A549 (cell line): ENCODE measurements around the gene NGB. TPM values are rescaled to one million over a fixed set of nuclear protein-coding genes. Genes with fewer than 3 reads are reported as not detected.
A peak's percentile ranks its signal among the peaks of the same experiment; 100 is the strongest.

Experiments used
- ATAC-seq, 2 experiments: fragments of 200-7000 bp in 1 of 2; fragments of >200 bp in 1 of 2; cut with Nextera tagmentation in 1 of 2; cut with Tn5 transposase in 1 of 2; 3 replicates each; pipeline versions ENCODE4 v1.8.0 to v1.9.1; 2018 to 2020; ENCODE audit warnings: mild to moderate bottlenecking in 1 of 2, moderate library complexity in 1 of 2
- CTCF ChIA-PET: fragments of 300-600 bp; sonication (Branson Sonifier 250); formaldehyde crosslinking; extraction: SDS; loops from one replicate; lab custom pipeline; 2021; ENCODE audit warnings: antibody characterized with exemption, inconsistent platforms; lab: Yijun Ruan, JAX
- POLR2A ChIA-PET: fragments of 350-600 bp; formaldehyde crosslinking; extraction: SDS; loops from one replicate; lab custom pipeline; 2021; ENCODE audit warnings: antibody characterized with exemption, inconsistent platforms; lab: Yijun Ruan, JAX
- DNase-seq, 2 experiments: peaks; one replicate each; pipeline versions ENCODE4 v3.0.0 to v3.0.0-alpha.2; 2011 to 2016; ENCODE audit warnings: low read depth in 1 of 2, low spot score in 1 of 2
- FAIRE-seq: peaks from 2 replicates; lab custom pipeline; 2011; peaks lifted over from hg19 to GRCh38; lab: Jason Lieb, UNC
- H3K27ac ChIP-seq, 2 experiments: fragments of >200 bp; sonication (Bioruptor Twin); formaldehyde crosslinking; 3 replicates each; pipeline ENCODE4 v1.5.1; 2016 to 2017
- H3K4me1 ChIP-seq: fragments of >200 bp; sonication (Bioruptor Twin); formaldehyde crosslinking; 3 replicates; pipeline ENCODE4 v1.6.1; 2016
- H3K4me2 ChIP-seq: fragments of >200 bp; sonication (Bioruptor Twin); formaldehyde crosslinking; 3 replicates; pipeline ENCODE4 v1.6.1; 2016
- H3K4me3 ChIP-seq: fragments of >200 bp; sonication (Bioruptor Twin); formaldehyde crosslinking; 3 replicates; pipeline ENCODE4 v1.5.1; 2016
- H3K9me3 ChIP-seq: fragments of >200 bp; sonication (Bioruptor Twin); formaldehyde crosslinking; 3 replicates; pipeline ENCODE4 v1.6.1; 2016
- CBX8 ChIP-seq: fragments of 200-600 bp; sonication (generic); IDR thresholded peaks from 2 replicates; pipeline ENCODE4 v1.6.1; 2016
- EP300 ChIP-seq, 2 experiments: fragments of >200 bp; sonication (Bioruptor Twin); formaldehyde crosslinking; IDR thresholded peaks; 2 replicates in 1 of 2; 3 replicates in 1 of 2; pipeline ENCODE4 v1.6.1; 2016 to 2017
- FOSB ChIP-seq: fragments of 250-450 bp; sonication (Bioruptor Pico); IDR thresholded peaks from 2 replicates; pipeline ENCODE4 v1.5.0; 2020; ENCODE audit warnings: mild to moderate bottlenecking, moderate library complexity
- FOSL2 ChIP-seq, 2 experiments: fragments of 450-650 bp in 1 of 2; fragments of >200 bp in 1 of 2; sonication (Bioruptor Twin) in 1 of 2; formaldehyde crosslinking; IDR thresholded peaks; 2 replicates each; pipeline versions ENCODE4 v1.5.0 to v1.6.1; 2016 to 2020; ENCODE audit warnings: mild to moderate bottlenecking in 1 of 2, moderate library complexity in 1 of 2
- FOXS1 ChIP-seq: fragments of 250-450 bp; sonication (Bioruptor Pico); IDR thresholded peaks from 2 replicates; pipeline ENCODE4 v1.5.0; 2020; ENCODE audit warnings: mild to moderate bottlenecking, moderate library complexity
- HDAC2 ChIP-seq: fragments of 200-600 bp; sonication (generic); IDR thresholded peaks from 2 replicates; pipeline ENCODE4 v1.6.1; 2016
- HOXB13 ChIP-seq: fragments of 250-450 bp; sonication (Bioruptor Pico); IDR thresholded peaks from 2 replicates; pipeline ENCODE4 v1.5.0; 2020; ENCODE audit warnings: low read depth, mild to moderate bottlenecking, moderate library complexity
- JUN ChIP-seq, 2 experiments: fragments of >200 bp; sonication (Bioruptor Twin); formaldehyde crosslinking; IDR thresholded peaks; 2 replicates in 1 of 2; 3 replicates in 1 of 2; pipeline ENCODE4 v1.6.1; 2016 to 2017
- JUNB ChIP-seq: fragments of >200 bp; sonication (Bioruptor Twin); formaldehyde crosslinking; IDR thresholded peaks from 2 replicates; pipeline ENCODE4 v1.6.1; 2016
- KDM1A ChIP-seq: fragments of 200-600 bp; sonication (generic); IDR thresholded peaks from 2 replicates; pipeline ENCODE4 v1.6.1; 2016; ENCODE audit warnings: low read depth, mild to moderate bottlenecking
- NPAS2 ChIP-seq: fragments of 250-450 bp; sonication (Bioruptor Pico); IDR thresholded peaks from 2 replicates; pipeline ENCODE4 v1.8.0; 2022; ENCODE audit warnings: mild to moderate bottlenecking, moderate library complexity, borderline replicate concordance
- PHF8 ChIP-seq: fragments of 200-600 bp; sonication (generic); IDR thresholded peaks from 2 replicates; pipeline ENCODE4 v1.6.1; 2016; ENCODE audit warnings: low read depth, mild to moderate bottlenecking, antibody characterized with exemption, moderate library complexity, borderline replicate concordance
- RCOR1 ChIP-seq: fragments of 150-350 bp; IDR thresholded peaks from 2 replicates; pipeline ENCODE4 v1.6.1; 2014; ENCODE audit warnings: antibody characterized with exemption, low read length, low read depth
- RNF2 ChIP-seq: fragments of 200-600 bp; sonication (generic); IDR thresholded peaks from 2 replicates; pipeline ENCODE4 v1.6.1; 2016; ENCODE audit warnings: low read depth, mild to moderate bottlenecking, antibody characterized with exemption, moderate library complexity, borderline replicate concordance
- SMC3 ChIP-seq: fragments of >200 bp; sonication (Bioruptor Twin); formaldehyde crosslinking; IDR thresholded peaks from 3 replicates; pipeline ENCODE4 v1.6.1; 2018; ENCODE audit warnings: inconsistent platforms
- TFCP2L1 ChIP-seq: fragments of 250-450 bp; sonication (Bioruptor Pico); IDR thresholded peaks from 2 replicates; pipeline ENCODE4 v1.5.0; 2021; ENCODE audit warnings: mild to moderate bottlenecking
- TP53 ChIP-seq: fragments of 250-450 bp; sonication (Bioruptor Pico); IDR thresholded peaks from 2 replicates; pipeline ENCODE4 v1.5.0; 2021; ENCODE audit warnings: mild to moderate bottlenecking, moderate library complexity
- ZFP36 ChIP-seq: fragments of 450-650 bp; IDR thresholded peaks from 2 replicates; pipeline ENCODE4 v1.6.1; 2014; ENCODE audit warnings: borderline replicate concordance; ENCODE audit not compliant: partially characterized antibody
- ZNF302 ChIP-seq: fragments of 250-450 bp; sonication (Bioruptor Pico); IDR thresholded peaks from 2 replicates; pipeline ENCODE4 v1.9.0; 2021; ENCODE audit warnings: inconsistent platforms, mild to moderate bottlenecking, moderate library complexity
- WGBS: methylation state at CpG from one replicate; pipeline ENCODE4 v1.1.6; 2017; ENCODE audit errors: missing lambda C conversion rate; 5-methylcytosine and 5-hydroxymethylcytosine counted together
- polyA plus RNA-seq, 4 experiments: library from polyadenylated mRNA; depleted of rRNA in 3 of 4; stranded (reverse); fragments of >200 nt; fragmentation: RNase III in 1 of 4; extraction: RNeasy Plus Mini Kit Qiagen cat#74134 plus additional on column Dnase treatment in 1 of 4; gene quantifications; 2 replicates in 3 of 4; 3 replicates in 1 of 4; pipeline ENCODE4 v1.2.3, GENCODE V29; 2011 to 2017
- TF ChIP-seq, protein P1 (sequence below): fragments of >200 bp; sonication (Bioruptor Twin); formaldehyde crosslinking; IDR thresholded peaks from 3 replicates; pipeline ENCODE4 v1.6.1; 2016
- TF ChIP-seq, protein P2 (sequence below): fragments of 250-450 bp; sonication (Bioruptor Pico); IDR thresholded peaks from 2 replicates; pipeline ENCODE4 v1.5.0; 2021; ENCODE audit warnings: mild to moderate bottlenecking, moderate library complexity, borderline replicate concordance
- TF ChIP-seq, protein P3 (sequence below): IDR thresholded peaks from 2 replicates; pipeline ENCODE4 v1.6.1; 2012
- TF ChIP-seq, protein P4 (sequence below): IDR thresholded peaks from 2 replicates; pipeline ENCODE4 v1.6.1; 2012; ENCODE audit warnings: low read depth, borderline replicate concordance
- TF ChIP-seq, protein P5 (sequence below): fragments of >200 bp; sonication (Bioruptor Twin); formaldehyde crosslinking; IDR thresholded peaks from 2 replicates; pipeline ENCODE4 v1.6.1; 2016

NGB gene
- polyA plus RNA-seq, 2 of the 4 experiments (the other 2 are of a cell fraction): not detected

DNA sequence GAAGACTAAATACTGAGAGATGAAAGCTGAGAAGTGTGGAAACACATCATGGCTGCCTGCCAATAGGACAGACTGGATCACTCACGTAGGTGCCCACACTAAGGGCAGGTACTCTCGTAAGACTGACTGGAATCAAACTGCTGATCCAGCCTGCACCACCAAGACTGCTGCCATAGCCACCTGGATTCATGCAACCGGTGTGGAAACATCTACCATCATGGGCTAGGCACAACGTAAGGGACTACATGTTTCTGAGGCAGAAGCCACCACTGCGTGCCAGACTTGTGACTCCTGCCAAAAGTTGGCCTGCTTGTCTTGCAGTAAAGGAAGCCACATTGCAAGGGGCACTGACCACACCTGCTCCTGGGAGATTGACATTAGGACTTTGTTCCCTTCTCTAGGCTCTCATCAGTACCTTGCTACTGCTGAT is 45.9 kb upstream of the NGB start:
- ChIA-PET POLR2A (interaction anchor here (1.6 kb wide), 2 partner anchors 14 to 16 kb away, joined by 4 to 12 read pairs; no protein-coding TSS in a partner anchor), CTCF (interaction anchor here (0.6 to 11.3 kb wide), 19 partner anchors 9 to 448 kb away, joined by 3 to 622 read pairs (median 6); partner anchors contain the start of genes SAMD15, TMED8, TMEM63C and ZDHHC22)
- 76% methylated on average over 5 of the region's 5 CpGs for WGBS
- H3K4me2 ChIP-seq: no peak overlapping the region
- no peak for DNase-seq
- peaks cover 57% of the 10 kb centered on the region for H3K4me1 ChIP-seq
- FAIRE-seq: no peak
- H3K4me3 ChIP-seq: no peak overlapping the region
- H3K9me3 ChIP-seq: no peaks in the 10 kb centered on the region
- ATAC-seq: no peak
- TF ChIP-seq PHF8 (no peak), HOXB13 (no peak), NPAS2 (CRISPR knock-in tag) (no peak), FOXS1 (no peak)
- TF ChIP-seq, protein P1, sequence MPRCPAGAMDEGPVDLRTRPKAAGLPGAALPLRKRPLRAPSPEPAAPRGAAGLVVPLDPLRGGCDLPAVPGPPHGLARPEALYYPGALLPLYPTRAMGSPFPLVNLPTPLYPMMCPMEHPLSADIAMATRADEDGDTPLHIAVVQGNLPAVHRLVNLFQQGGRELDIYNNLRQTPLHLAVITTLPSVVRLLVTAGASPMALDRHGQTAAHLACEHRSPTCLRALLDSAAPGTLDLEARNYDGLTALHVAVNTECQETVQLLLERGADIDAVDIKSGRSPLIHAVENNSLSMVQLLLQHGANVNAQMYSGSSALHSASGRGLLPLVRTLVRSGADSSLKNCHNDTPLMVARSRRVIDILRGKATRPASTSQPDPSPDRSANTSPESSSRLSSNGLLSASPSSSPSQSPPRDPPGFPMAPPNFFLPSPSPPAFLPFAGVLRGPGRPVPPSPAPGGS: no peak
- H3K27ac ChIP-seq: 0 out of 6 replicates have a peak overlapping the region, but pooled peaks of 1 of the 2 experiments have one; percentile 20

DNA sequence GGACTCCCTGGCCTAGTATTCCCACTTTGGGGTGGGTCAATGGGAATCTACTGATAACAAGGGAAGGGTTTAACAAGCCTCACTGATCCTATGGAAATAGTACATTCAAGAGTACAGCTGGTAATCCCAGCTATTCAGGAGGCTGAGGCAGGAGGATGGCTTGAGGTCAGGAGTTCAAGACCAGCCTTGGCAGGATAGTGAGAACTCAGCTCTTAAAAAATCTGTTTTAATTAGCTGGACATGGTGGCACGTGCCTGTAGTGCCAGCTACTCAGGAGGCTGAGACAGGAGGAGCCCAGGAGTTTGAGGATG is 45.1 kb upstream of the NGB start:
- ChIA-PET CTCF (interaction anchor here (0.7 to 11.3 kb wide), 44 partner anchors 10 to 447 kb away, joined by 3 to 622 read pairs (median 4); partner anchors contain the start of genes SAMD15, TMED8, TMEM63C and ZDHHC22), POLR2A (interaction anchor here (0.7 to 1.6 kb wide), 4 partner anchors 13 to 391 kb away, joined by 3 to 12 read pairs (median 5); no protein-coding TSS in a partner anchor)
- TF ChIP-seq ZNF302 (CRISPR knock-in tag) (no peak), TFCP2L1 (CRISPR knock-in tag) (no peak), TP53 (CRISPR knock-in tag) (no peak), JUN (IDR thresholded peaks at IDR 0.05) (no peak), RCOR1 (no peak)
- FAIRE-seq (no peak), DNase-seq (no peak), ATAC-seq (no peak)
- Histone ChIP-seq H3K4me3 (no peak overlapping the region), H3K4me2 (no peak overlapping the region; the same call in 1 of the 3 replicates), H3K27ac (peak overlapping the region in 1 of 2 experiments; percentile 73; a peak in 1 of 6 replicates), H3K9me3 (no peaks in the 10 kb centered on the region), H3K4me1 (peaks cover 62% of the 10 kb centered on the region)
- 7% methylated on average over 1 of the region's 1 CpG for WGBS

DNA sequence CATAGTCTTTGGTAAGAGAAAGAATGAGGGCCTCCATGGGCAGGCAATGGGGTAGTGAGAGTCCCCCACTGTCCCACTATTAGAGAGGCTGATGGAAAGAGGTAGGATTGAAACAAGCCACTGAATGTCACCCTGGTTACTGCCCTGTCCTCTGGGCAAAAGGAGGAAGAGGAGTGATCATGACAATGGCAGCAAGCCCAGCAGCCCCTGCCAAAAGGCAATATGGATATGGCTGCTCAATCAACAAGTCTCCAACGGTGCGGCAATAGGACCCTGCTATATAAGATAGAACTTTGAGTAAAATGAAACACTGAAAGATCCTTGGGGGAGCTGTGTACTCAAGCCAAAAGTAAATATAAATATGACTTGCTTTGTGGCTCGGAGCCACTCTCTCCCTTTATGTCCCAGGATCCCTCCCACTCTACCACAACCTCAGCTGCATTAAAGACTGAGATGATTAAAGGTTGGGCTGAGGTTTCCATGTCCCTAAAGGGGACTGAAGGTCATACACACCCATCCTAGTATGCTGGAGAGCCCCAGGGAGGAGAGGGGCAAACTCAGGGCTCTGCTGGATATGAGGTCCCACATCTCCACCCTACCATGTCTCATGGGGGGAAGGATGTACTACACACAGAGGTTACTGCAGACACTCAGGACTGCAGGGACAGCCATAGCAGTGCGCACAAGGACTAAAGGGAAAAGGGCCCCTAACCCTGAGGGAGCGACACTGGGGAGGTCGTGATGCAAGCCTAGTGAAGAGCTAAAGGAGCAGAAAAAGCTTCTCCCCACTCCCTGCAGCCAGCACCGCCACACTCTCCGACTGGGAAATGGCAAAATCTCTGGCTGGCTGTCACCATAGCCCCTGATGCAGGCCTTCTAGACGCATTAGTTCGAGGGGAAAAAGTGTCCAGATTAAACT is 43.8 kb upstream of the NGB start:
- ATAC-seq: peak in 1 of 2 experiments; percentile 9; a peak in 3 of 6 replicates
- H3K4me2 ChIP-seq: peak overlapping the region; percentile 71
- peaks cover 62% of the 10 kb centered on the region for H3K4me1 ChIP-seq

More for the DNA sequence above, 43.8 kb upstream of the NGB start:
- POLR2A ChIA-PET: interaction anchor here (0.5 to 2.6 kb wide), 4 partner anchors 11 to 166 kb away, joined by 3 to 12 read pairs (median 9); no protein-coding TSS in a partner anchor
- CTCF ChIA-PET: interaction anchor here (0.6 to 11.3 kb wide), 33 partner anchors 9 to 608 kb away, joined by 3 to 622 read pairs (median 5); partner anchors contain the start of gene ZDHHC22
- Histone ChIP-seq H3K4me3 (no peak overlapping the region), H3K9me3 (no peaks in the 10 kb centered on the region), H3K27ac (peak overlapping the region; percentile 73 to 76)
- no peak for TF ChIP-seq TFCP2L1 (CRISPR knock-in tag)
- TF ChIP-seq ZFP36: no peak
- no peak for TF ChIP-seq EP300 (IDR thresholded peaks at IDR 0.05)
- TF ChIP-seq, protein P2, sequence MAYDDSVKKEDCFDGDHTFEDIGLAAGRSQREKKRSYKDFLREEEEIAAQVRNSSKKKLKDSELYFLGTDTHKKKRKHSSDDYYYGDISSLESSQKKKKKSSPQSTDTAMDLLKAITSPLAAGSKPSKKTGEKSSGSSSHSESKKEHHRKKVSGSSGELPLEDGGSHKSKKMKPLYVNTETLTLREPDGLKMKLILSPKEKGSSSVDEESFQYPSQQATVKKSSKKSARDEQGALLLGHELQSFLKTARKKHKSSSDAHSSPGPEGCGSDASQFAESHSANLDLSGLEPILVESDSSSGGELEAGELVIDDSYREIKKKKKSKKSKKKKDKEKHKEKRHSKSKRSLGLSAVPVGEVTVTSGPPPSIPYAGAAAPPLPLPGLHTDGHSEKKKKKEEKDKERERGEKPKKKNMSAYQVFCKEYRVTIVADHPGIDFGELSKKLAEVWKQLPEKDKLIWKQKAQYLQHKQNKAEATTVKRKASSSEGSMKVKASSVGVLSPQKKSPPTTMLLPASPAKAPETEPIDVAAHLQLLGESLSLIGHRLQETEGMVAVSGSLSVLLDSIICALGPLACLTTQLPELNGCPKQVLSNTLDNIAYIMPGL (CRISPR knock-in tag): no peak
- no peak for TF ChIP-seq FOSL2 (IDR thresholded peaks at IDR 0.05)
- TF ChIP-seq FOSL2 (CRISPR knock-in tag; IDR thresholded peaks at IDR 0.05): no peak
- TF ChIP-seq PHF8: no peak
- TF ChIP-seq, protein P3, sequence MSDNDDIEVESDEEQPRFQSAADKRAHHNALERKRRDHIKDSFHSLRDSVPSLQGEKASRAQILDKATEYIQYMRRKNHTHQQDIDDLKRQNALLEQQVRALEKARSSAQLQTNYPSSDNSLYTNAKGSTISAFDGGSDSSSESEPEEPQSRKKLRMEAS: no peak
- TF ChIP-seq FOXS1: no peak
- TF ChIP-seq KDM1A: no peak
- no peak for TF ChIP-seq JUNB
- TF ChIP-seq FOSB (CRISPR knock-in tag): no peak
- TF ChIP-seq, protein P4, sequence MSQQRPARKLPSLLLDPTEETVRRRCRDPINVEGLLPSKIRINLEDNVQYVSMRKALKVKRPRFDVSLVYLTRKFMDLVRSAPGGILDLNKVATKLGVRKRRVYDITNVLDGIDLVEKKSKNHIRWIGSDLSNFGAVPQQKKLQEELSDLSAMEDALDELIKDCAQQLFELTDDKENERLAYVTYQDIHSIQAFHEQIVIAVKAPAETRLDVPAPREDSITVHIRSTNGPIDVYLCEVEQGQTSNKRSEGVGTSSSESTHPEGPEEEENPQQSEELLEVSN: no peak
- TF ChIP-seq TP53 (CRISPR knock-in tag): no peak
- no peak for TF ChIP-seq CBX8
- TF ChIP-seq SMC3: no peak
- no peak for TF ChIP-seq RNF2
- TF ChIP-seq, protein P5, sequence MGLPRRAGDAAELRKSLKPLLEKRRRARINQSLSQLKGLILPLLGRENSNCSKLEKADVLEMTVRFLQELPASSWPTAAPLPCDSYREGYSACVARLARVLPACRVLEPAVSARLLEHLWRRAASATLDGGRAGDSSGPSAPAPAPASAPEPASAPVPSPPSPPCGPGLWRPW: no peak
- no peak for TF ChIP-seq HOXB13
- TF ChIP-seq HDAC2: no peak
- DNase-seq (no peak), FAIRE-seq (no peak)
- 72% methylated on average over 10 of the region's 10 CpGs for WGBS
